Neuronal stem cell (in vitro differentiated cells): Measurements from ENCODE around the gene GALNT1.

Experiments used
- DNase-seq: peaks from one replicate; pipeline ENCODE4 v3.0.0-alpha.2; 2013; ENCODE audit warnings: low spot score
- H2AFZ ChIP-seq: one replicate; pipeline ENCODE4 v1.6.1; 2013; ENCODE audit warnings: mild to moderate bottlenecking, low read length, inconsistent platforms
- H2AK5ac ChIP-seq: 2 replicates; pipeline ENCODE4 v1.6.1; 2013; ENCODE audit warnings: low read depth, mild to moderate bottlenecking, inconsistent platforms, low read length, moderate library complexity, mixed read lengths
- H2BK120ac ChIP-seq: 2 replicates; pipeline ENCODE4 v1.6.1; 2013; ENCODE audit warnings: low read depth, mild to moderate bottlenecking, inconsistent platforms, low read length, moderate library complexity, mixed read lengths
- H2BK12ac ChIP-seq: one replicate; pipeline ENCODE4 v1.6.1; 2013; ENCODE audit warnings: low read length, inconsistent platforms
- H2BK15ac ChIP-seq: 2 replicates; pipeline ENCODE4 v1.6.1; 2013; ENCODE audit warnings: mild to moderate bottlenecking, low read length, inconsistent platforms, mixed read lengths
- H2BK5ac ChIP-seq: one replicate; pipeline ENCODE4 v1.6.1; 2013; ENCODE audit warnings: inconsistent platforms, mild to moderate bottlenecking, low read length, moderate library complexity
- H3K14ac ChIP-seq: one replicate; pipeline ENCODE4 v1.6.1; 2013; ENCODE audit warnings: low read length, inconsistent platforms
- H3K18ac ChIP-seq: 2 replicates; pipeline ENCODE4 v1.6.1; 2013; ENCODE audit warnings: low read length, inconsistent platforms
- H3K23ac ChIP-seq: 2 replicates; pipeline ENCODE4 v1.6.1; 2013; ENCODE audit warnings: low read depth, mild to moderate bottlenecking, mixed read lengths, low read length, inconsistent platforms; ENCODE audit not compliant: poor library complexity
- H3K27ac ChIP-seq: replicated peaks from 3 replicates; pipeline ENCODE4 v1.5.1; 2013; ENCODE audit warnings: low read length, inconsistent platforms
- H3K27me3 ChIP-seq, 3 experiments: 2 replicates each; pipeline ENCODE4 v1.6.1; 2013; ENCODE audit warnings: low read length in 3 of 3, mild to moderate bottlenecking in 2 of 3, inconsistent platforms in 1 of 3, low read depth in 1 of 3, mixed read lengths in 1 of 3, moderate library complexity in 1 of 3; ENCODE audit not compliant: control insufficient read depth in 3 of 3, insufficient read depth in 3 of 3
- H3K36me3 ChIP-seq, 2 donors: replicated peaks in 1 of 2; 2 replicates each; pipeline ENCODE4 v1.6.1; 2013; ENCODE audit warnings: low read length in 2 of 2; ENCODE audit not compliant: control insufficient read depth in 2 of 2, insufficient read depth in 2 of 2
- H3K4ac ChIP-seq: 2 replicates; pipeline ENCODE4 v1.6.1; 2013; ENCODE audit warnings: inconsistent platforms, mild to moderate bottlenecking, low read length, moderate library complexity
- H3K4me1 ChIP-seq, 2 donors: 1 replicate in 1 of 2; 2 replicates in 1 of 2; pipeline ENCODE4 v1.6.1; 2013; ENCODE audit warnings: low read length in 2 of 2, low read depth in 1 of 2; ENCODE audit not compliant: control insufficient read depth in 2 of 2, insufficient read depth in 1 of 2
- H3K4me2 ChIP-seq: one replicate; pipeline ENCODE4 v1.6.1; 2013; ENCODE audit warnings: mild to moderate bottlenecking, low read length, inconsistent platforms; ENCODE audit not compliant: insufficient read depth, poor library complexity, severe bottlenecking
- H3K4me3 ChIP-seq, 2 donors: 2 replicates each; pipeline ENCODE4 v1.5.1; 2013; ENCODE audit warnings: low read length in 2 of 2, mild to moderate bottlenecking in 2 of 2, inconsistent platforms in 1 of 2, moderate library complexity in 1 of 2
- H3K79me1 ChIP-seq: one replicate; pipeline ENCODE4 v1.6.1; 2013; ENCODE audit warnings: low read depth, mild to moderate bottlenecking, inconsistent platforms, low read length, moderate library complexity
- H3K9ac ChIP-seq: one replicate; pipeline ENCODE4 v1.6.1; 2013; ENCODE audit warnings: mild to moderate bottlenecking, low read depth, low read length, inconsistent platforms; ENCODE audit not compliant: poor library complexity
- H3K9me3 ChIP-seq, 2 donors: replicated peaks in 1 of 2; 2 replicates each; pipeline versions ENCODE3 to v1.6.1; 2013; ENCODE audit warnings: low read length in 2 of 2, mild to moderate bottlenecking in 2 of 2, inconsistent platforms in 1 of 2, low read depth in 1 of 2, mixed read lengths in 1 of 2, moderate library complexity in 1 of 2; ENCODE audit not compliant: control insufficient read depth in 2 of 2, insufficient read depth in 1 of 2
- H4K8ac ChIP-seq: one replicate; pipeline ENCODE4 v1.6.1; 2013; ENCODE audit warnings: low read depth, mild to moderate bottlenecking, inconsistent platforms, low read length, moderate library complexity
- H4K91ac ChIP-seq: one replicate; pipeline ENCODE4 v1.6.1; 2013; ENCODE audit warnings: low read length, low read depth, mild to moderate bottlenecking, inconsistent platforms; ENCODE audit not compliant: poor library complexity
- WGBS, 2 donors: extraction: QIAGEN DNeasy Blood & Tissue Kit; methylation state at CpG; one replicate each; pipeline ENCODE4 v1.1.7; 2013; ENCODE audit warnings: missing lambda C conversion rate in 2 of 2, mixed read lengths in 1 of 2; ENCODE audit not compliant: insufficient read length in 2 of 2, insufficient replicate concordance in 1 of 2; ENCODE audit errors: extremely low coverage in 2 of 2; 5-methylcytosine and 5-hydroxymethylcytosine counted together

GALNT1 gene

DNA sequence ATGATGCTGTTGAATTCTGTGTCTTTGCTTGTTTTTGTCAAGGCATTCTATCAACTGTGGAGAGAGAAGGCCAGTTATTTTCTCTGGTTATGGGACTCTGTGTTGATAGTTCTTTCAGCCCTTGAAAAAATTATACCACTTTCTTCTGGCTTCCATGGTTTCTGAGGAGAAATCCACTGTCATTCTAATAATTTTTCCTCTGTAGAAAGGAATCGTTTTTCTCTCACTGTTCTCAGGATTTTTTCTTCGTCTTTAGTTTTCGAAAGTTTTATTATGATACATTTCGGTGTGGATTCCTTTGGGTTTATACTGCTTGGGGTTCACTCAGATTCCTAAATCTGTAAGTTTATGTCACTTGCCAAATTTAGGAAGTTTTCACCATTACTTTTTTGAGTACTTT is 6.6 kb downstream of the GALNT1 start:
- H2AFZ ChIP-seq: no peak overlapping the region
- DNase-seq: no peak
- no peak overlapping the region for H2BK5ac ChIP-seq
- no peak overlapping the region for H3K23ac ChIP-seq
- H3K18ac ChIP-seq: no peak overlapping the region
- no peak overlapping the region for H2AK5ac ChIP-seq
- no peak overlapping the region for H3K4ac ChIP-seq
- peaks cover 7 to 44% of the 10 kb centered on the region in 2 donors for H3K9me3 ChIP-seq
- peaks cover 2 to 7% of the 10 kb centered on the region in 2 donors for H3K4me1 ChIP-seq
- no peak overlapping the region for H3K4me3 ChIP-seq
- no peak overlapping the region for H3K9ac ChIP-seq
- no peak overlapping the region for H2BK120ac ChIP-seq
- H3K14ac ChIP-seq: no peak overlapping the region
- H3K27me3 ChIP-seq: no peaks in the 10 kb centered on the region
- H4K8ac ChIP-seq: no peak overlapping the region
- H2BK15ac ChIP-seq: no peak overlapping the region
- H3K27ac ChIP-seq: no peak overlapping the region
- no peak overlapping the region for H3K4me2 ChIP-seq
- H3K79me1 ChIP-seq: peaks cover 8% of the 10 kb centered on the region
- no peak overlapping the region for H4K91ac ChIP-seq
- no peak overlapping the region for H2BK12ac ChIP-seq
- no peaks in the 10 kb centered on the region for H3K36me3 ChIP-seq
- WGBS, 2 donors: no CpG with 5 or more reads among the region's 4 CpGs

DNA sequence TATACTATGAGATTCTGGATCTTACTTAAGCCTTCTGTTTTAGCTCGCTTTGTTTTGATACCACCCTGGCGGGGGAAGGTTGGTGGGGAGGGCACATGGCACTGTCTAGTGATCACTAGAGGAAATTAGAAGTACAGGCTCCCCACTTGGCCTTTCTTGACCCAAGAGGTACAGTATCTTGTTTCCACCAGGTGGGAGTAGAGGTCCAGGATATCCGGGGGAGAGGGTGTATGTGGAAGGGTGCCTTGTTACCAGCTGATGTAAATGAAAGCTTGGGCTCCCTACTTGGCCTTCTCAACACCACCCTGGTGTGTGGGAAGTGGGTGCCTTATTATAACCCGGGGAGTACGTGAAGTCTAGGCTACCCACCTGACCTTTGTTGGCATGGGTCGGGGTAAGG is 7.5 kb downstream of the GALNT1 start:
- H3K79me1 ChIP-seq: peaks cover 7% of the 10 kb centered on the region
- H3K9me3 ChIP-seq: peaks cover 7 to 42% of the 10 kb centered on the region in 2 donors
- H3K4me3 ChIP-seq: no peak overlapping the region
- no peak overlapping the region for H2BK120ac ChIP-seq
- peaks cover 0 to 4% of the 10 kb centered on the region in 2 donors for H3K4me1 ChIP-seq
- WGBS, 2 donors: no CpG with 5 or more reads among the region's 6 CpGs
- H3K18ac ChIP-seq: no peak overlapping the region
- no peak overlapping the region for H2BK12ac ChIP-seq
- no peak overlapping the region for H2AFZ ChIP-seq
- no peak overlapping the region for H3K14ac ChIP-seq
- H4K91ac ChIP-seq: no peak overlapping the region
- H3K36me3 ChIP-seq: no peaks in the 10 kb centered on the region
- no peak overlapping the region for H3K4ac ChIP-seq
- no peak overlapping the region for H2BK15ac ChIP-seq
- H2BK5ac ChIP-seq: no peak overlapping the region
- no peak overlapping the region for H2AK5ac ChIP-seq
- no peak overlapping the region for H4K8ac ChIP-seq
- no peak overlapping the region for H3K27ac ChIP-seq
- H3K27me3 ChIP-seq: no peaks in the 10 kb centered on the region
- H3K9ac ChIP-seq: no peak overlapping the region
- no peak overlapping the region for H3K4me2 ChIP-seq
- H3K23ac ChIP-seq: no peak overlapping the region
- no peak for DNase-seq

DNA sequence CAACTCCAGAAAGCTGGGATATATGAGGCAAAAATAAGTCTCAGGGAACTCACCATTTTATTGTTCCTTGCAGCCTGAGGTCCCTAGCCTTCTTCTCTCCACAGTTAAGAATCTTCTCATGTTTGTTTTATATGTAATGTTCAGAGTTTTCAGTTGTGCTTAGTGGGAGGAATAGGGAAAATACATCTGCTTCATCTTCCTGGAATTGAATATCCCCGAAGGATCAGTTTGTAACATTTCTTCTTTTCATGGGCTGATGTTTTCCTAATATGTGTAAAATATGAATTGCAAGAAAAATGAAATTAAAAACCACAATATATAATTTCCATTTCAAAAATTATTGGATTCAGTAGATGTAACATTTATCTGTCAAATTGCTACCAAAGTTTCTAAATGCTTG is 8.0 kb downstream of the GALNT1 start:
- Histone ChIP-seq H4K91ac (no peak overlapping the region), H2BK15ac (no peak overlapping the region), H3K4me2 (no peak overlapping the region), H4K8ac (no peak overlapping the region), H3K27me3 (no peaks in the 10 kb centered on the region), H3K36me3 (no peaks in the 10 kb centered on the region), H3K18ac (no peak overlapping the region), H3K9ac (no peak overlapping the region), H2AK5ac (no peak overlapping the region), H2BK120ac (no peak overlapping the region), H3K27ac (no peak overlapping the region), H3K4me1 (peaks cover 0 to 4% of the 10 kb centered on the region in 2 donors), H3K79me1 (peaks cover 4% of the 10 kb centered on the region), H2AFZ (no peak overlapping the region), H3K14ac (no peak overlapping the region), H3K4ac (no peak overlapping the region), H2BK12ac (no peak overlapping the region), H2BK5ac (no peak overlapping the region), H3K9me3 (peaks cover 7 to 37% of the 10 kb centered on the region in 2 donors), H3K4me3 (no peak overlapping the region), H3K23ac (no peak overlapping the region)
- DNase-seq: no peak
- WGBS, 2 donors: no CpG with 5 or more reads among the region's 1 CpG

DNA sequence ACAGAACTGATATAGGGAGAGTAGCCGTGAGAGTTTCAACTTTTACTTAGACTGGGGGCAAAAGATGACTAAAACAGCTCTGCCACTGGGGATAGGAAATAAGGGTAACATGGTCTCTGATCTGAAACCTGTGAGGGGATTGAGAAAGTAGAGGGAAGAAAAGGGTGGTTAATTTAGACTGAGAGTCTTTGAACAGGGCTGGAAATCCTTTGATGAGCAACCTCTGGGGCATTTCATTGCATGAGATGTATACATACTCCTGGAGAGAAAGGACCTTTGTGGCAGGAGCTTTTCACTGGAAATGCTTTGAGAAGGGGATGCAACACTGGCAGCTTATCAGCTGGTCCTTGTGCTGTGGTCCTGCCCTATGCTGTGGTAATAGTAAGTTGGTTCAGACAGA is 9.4 kb downstream of the GALNT1 start:
- Histone ChIP-seq H3K79me1 (peaks cover 2% of the 10 kb centered on the region), H4K8ac (no peak overlapping the region), H3K14ac (no peak overlapping the region), H3K4me1 (peaks cover 0 to 4% of the 10 kb centered on the region in 2 donors), H3K4ac (no peak overlapping the region), H2BK5ac (no peak overlapping the region), H2BK12ac (no peak overlapping the region), H4K91ac (no peak overlapping the region), H3K4me2 (no peak overlapping the region), H2AFZ (no peak overlapping the region), H3K9me3 (peaks cover 1 to 26% of the 10 kb centered on the region in 2 donors), H3K4me3 (no peak overlapping the region), H2AK5ac (no peak overlapping the region), H2BK15ac (no peak overlapping the region), H3K27ac (no peak overlapping the region), H2BK120ac (no peak overlapping the region), H3K36me3 (no peaks in the 10 kb centered on the region), H3K18ac (no peak overlapping the region), H3K23ac (no peak overlapping the region), H3K9ac (no peak overlapping the region), H3K27me3 (no peaks in the 10 kb centered on the region)
- no CpG with 5 or more reads among the region's 1 CpG for WGBS, 2 donors
- no peak for DNase-seq
